Measurements from ENCODE around the gene SIRPA. TPM values are rescaled to one million over a fixed set of nuclear protein-coding genes. Genes with fewer than 3 reads are reported as not detected.

Gene SIRPA
- total and polyA plus RNA-seq, 2 of the 4 experiments (the other 2 are of a cell fraction) = 9.9 to 40.2 TPM

DNA sequence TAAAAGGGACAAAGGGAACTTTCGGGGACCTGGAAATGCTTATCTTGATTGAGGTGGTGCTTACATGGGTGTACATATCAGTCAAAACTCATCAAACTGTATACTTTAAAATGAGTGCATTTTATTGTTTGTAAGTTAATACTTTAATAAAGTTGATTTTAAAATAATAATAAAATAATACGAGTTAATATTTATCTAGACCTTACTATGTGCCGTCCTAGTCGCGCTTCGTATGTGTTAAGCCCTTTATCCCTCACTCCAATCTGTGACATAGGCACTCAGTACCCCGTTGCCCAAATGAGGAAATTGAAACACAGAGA is 51.2 kb downstream of the SIRPA start:
- Histone ChIP-seq H3K4ac (ENCODE audit: low read depth, low read length) (no peak overlapping the region), H2BK5ac (ENCODE audit: low read depth, low read length, poor library complexity, severe bottlenecking) (no peak overlapping the region), H4K20me1 (ENCODE audit: insufficient read depth, low read length) (no peaks in the 10 kb centered on the region), H3K27ac (ENCODE audit: insufficient read depth, low read length) (no peak overlapping the region), H3K36me3 (ENCODE audit: control insufficient read depth, insufficient read depth, low read length) (no peaks in the 10 kb centered on the region), H3K9me1 (ENCODE audit: insufficient read depth, low read length) (no peaks in the 10 kb centered on the region), H3K18ac (ENCODE audit: low read depth, low read length) (no peak overlapping the region), H2BK120ac (ENCODE audit: low read depth, low read length) (no peak overlapping the region), H3K4me2 (ENCODE audit: low read depth, low read length) (peak overlapping the region; percentile 35; the same call in 1 of the 2 replicates), H4K5ac (ENCODE audit: low read depth, low read length) (no peak overlapping the region), H2AK5ac (ENCODE audit: low read depth, low read length) (no peak overlapping the region), H3K27me3 (ENCODE audit: control insufficient read depth, insufficient read depth, low read length) (peaks cover 71% of the 10 kb centered on the region), H3K9ac (ENCODE audit: low read depth, low read length) (no peak overlapping the region), H3K23ac (ENCODE audit: low read depth, low read length) (no peak overlapping the region), H3K79me1 (ENCODE audit: low read depth in 1 of 2, low read length in 2 of 2) (no peaks in the 10 kb centered on the region), H2AK9ac (replicated peaks; ENCODE audit: low read depth, low read length, poor library complexity) (no peak overlapping the region), H2BK15ac (ENCODE audit: low read depth, low read length) (no peak overlapping the region), H3K14ac (replicated peaks; ENCODE audit: low read depth, low read length) (no peak overlapping the region), H2AFZ (replicated peaks; ENCODE audit: low read length, poor library complexity) (no peak overlapping the region), H3K4me3 (ENCODE audit: insufficient read depth, low read depth, low read length) (no peak overlapping the region), H3K9me3 (ENCODE audit: control insufficient read depth, insufficient read depth, low read length) (no peaks in the 10 kb centered on the region), H3K56ac (ENCODE audit: extremely low read depth, insufficient read depth, low read length) (no peak overlapping the region), H4K91ac (ENCODE audit: insufficient read depth, low read depth, low read length) (no peak overlapping the region), H3K4me1 (ENCODE audit: control insufficient read depth, insufficient read depth, low read length) (peaks cover 2% of the 10 kb centered on the region), H2BK20ac (ENCODE audit: low read depth, low read length) (no peak overlapping the region), H4K8ac (ENCODE audit: low read depth in 2 of 2, low read length in 2 of 2) (no peak overlapping the region)
- ChIA-PET POLR2A (ENCODE audit: unreplicated experiment) (no interaction called here), CTCF (interaction anchor here (1.2 kb wide), 1 partner anchor 46 kb away, joined by 3 read pairs; no protein-coding TSS in a partner anchor)
- dilution Hi-C loops (cut with HindIII; ENCODE audit: low sequenced_read_pairs, unreplicated experiment) (no loop called here), intact Hi-C loops (cut with micrococcal nuclease) (no loop called here), in situ Hi-C loops (cut with MboI; ENCODE audit: low sequenced_read_pairs) (no loop called here)
- DNase-seq = no peak
- no CpG with 5 or more reads among the region's 7 CpGs for WGBS, 2 experiments (ENCODE audit: extremely low coverage in 2 of 2, insufficient read length in 1 of 2)
- ATAC-seq (ENCODE audit: low read depth) = no peak
- TF ChIP-seq MXI1 (IDR thresholded peaks at IDR 0.05; ENCODE audit: borderline replicate concordance, low read depth, low read length) = no peak
- TF ChIP-seq CEBPB (IDR thresholded peaks at IDR 0.05; ENCODE audit: low read depth, low read length) = no peak
- TF ChIP-seq, protein P1, sequence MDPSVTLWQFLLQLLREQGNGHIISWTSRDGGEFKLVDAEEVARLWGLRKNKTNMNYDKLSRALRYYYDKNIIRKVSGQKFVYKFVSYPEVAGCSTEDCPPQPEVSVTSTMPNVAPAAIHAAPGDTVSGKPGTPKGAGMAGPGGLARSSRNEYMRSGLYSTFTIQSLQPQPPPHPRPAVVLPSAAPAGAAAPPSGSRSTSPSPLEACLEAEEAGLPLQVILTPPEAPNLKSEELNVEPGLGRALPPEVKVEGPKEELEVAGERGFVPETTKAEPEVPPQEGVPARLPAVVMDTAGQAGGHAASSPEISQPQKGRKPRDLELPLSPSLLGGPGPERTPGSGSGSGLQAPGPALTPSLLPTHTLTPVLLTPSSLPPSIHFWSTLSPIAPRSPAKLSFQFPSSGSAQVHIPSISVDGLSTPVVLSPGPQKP (IDR thresholded peaks at IDR 0.05; ENCODE audit: borderline replicate concordance, low read depth, low read length) = no peak
- TF ChIP-seq SMC3 (IDR thresholded peaks at IDR 0.05; ENCODE audit: low read depth, low read length) = no peak
- TF ChIP-seq RFX5 (IDR thresholded peaks at IDR 0.05; ENCODE audit: low read depth, low read length) = no peak
- TF ChIP-seq MAFK (IDR thresholded peaks at IDR 0.05; ENCODE audit: low read depth, low read length) = no peak
- TF ChIP-seq NFE2L2 (IDR thresholded peaks at IDR 0.05; ENCODE audit: low read depth, low read length) = no peak
- TF ChIP-seq, protein P2, sequence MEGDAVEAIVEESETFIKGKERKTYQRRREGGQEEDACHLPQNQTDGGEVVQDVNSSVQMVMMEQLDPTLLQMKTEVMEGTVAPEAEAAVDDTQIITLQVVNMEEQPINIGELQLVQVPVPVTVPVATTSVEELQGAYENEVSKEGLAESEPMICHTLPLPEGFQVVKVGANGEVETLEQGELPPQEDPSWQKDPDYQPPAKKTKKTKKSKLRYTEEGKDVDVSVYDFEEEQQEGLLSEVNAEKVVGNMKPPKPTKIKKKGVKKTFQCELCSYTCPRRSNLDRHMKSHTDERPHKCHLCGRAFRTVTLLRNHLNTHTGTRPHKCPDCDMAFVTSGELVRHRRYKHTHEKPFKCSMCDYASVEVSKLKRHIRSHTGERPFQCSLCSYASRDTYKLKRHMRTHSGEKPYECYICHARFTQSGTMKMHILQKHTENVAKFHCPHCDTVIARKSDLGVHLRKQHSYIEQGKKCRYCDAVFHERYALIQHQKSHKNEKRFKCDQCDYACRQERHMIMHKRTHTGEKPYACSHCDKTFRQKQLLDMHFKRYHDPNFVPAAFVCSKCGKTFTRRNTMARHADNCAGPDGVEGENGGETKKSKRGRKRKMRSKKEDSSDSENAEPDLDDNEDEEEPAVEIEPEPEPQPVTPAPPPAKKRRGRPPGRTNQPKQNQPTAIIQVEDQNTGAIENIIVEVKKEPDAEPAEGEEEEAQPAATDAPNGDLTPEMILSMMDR (conservative IDR thresholded peaks at IDR 0.05; ENCODE audit: low read depth, low read length) = no peak
- TF ChIP-seq FOS (IDR thresholded peaks at IDR 0.05; ENCODE audit: low read depth, low read length) = no peak
- BruUV-seq (replicated peaks) = no TSS peak
